ENCODE data around the gene GRIK4. TPM values are rescaled to one million over a fixed set of nuclear protein-coding genes. Genes with fewer than 3 reads are reported as not detected.

Gene GRIK4
- total and polyA plus RNA-seq, 2 donors (not counting 3 experiments of a cell fraction or from before 2014, with no cell fraction given): 0.81 to 1.6 TPM

- DNase-seq (ENCODE audit: low read depth, low spot score): no peak
These were observed 458.4 kb downstream of the GRIK4 start for GRCh38 chr11:120969993-120970392.

GRCh38 chr11:120971825-120972224, 460.3 kb downstream of the GRIK4 start:
- no peaks in the 10 kb centered on the region for H3K27me3 ChIP-seq (ENCODE audit: control insufficient read depth in 2 of 2, insufficient read depth in 2 of 2, low read length in 2 of 2)

More at GRCh38 chr11:120969993-120970392, 458.4 kb downstream of the GRIK4 start:
- H3K27ac ChIP-seq (ENCODE audit: insufficient read depth, low read depth, low read length): no peak overlapping the region
- no peaks in the 10 kb centered on the region for H3K9me1 ChIP-seq (replicated peaks; ENCODE audit: control insufficient read depth, extremely low read depth, insufficient read depth, low read length)
- FAIRE-seq: no peak
- H3K79me2 ChIP-seq (ENCODE audit: control insufficient read depth, insufficient read depth, low read length): no peaks in the 10 kb centered on the region
- CTCF ChIA-PET: no interaction called here
- dilution Hi-C loops (cut with MboI; ENCODE audit: extremely low pct_ligation_motif_present, low sequenced_read_pairs) (no loop called here), intact Hi-C loops (cut with micrococcal nuclease) (no loop called here)
- no peak overlapping the region for H3K4me2 ChIP-seq (ENCODE audit: insufficient read depth, low read length)
- H2AFZ ChIP-seq (ENCODE audit: low read depth, low read length): no peak overlapping the region
- POLR2A ChIA-PET: no interaction called here
- H3K27me3 ChIP-seq (ENCODE audit: control insufficient read depth in 2 of 2, insufficient read depth in 2 of 2, low read length in 2 of 2): no peaks in the 10 kb centered on the region
- TF ChIP-seq MAX (IDR thresholded peaks at IDR 0.05; ENCODE audit: insufficient read depth, insufficient read length) (no peak), EZH2 (IDR thresholded peaks at IDR 0.05; ENCODE audit: borderline replicate concordance, low read depth, low read length, severe bottlenecking) (no peak)
- H4K20me1 ChIP-seq (replicated peaks; ENCODE audit: control insufficient read depth, extremely low read depth, insufficient read depth, low read length): no peaks in the 10 kb centered on the region
- no peak overlapping the region for H3K4me3 ChIP-seq (replicated peaks in 1 of 3; ENCODE audit: insufficient read depth in 1 of 3, low read depth in 1 of 3, low read length in 3 of 3)
- BruUV-seq (replicated peaks): no TSS peak
- no peaks in the 10 kb centered on the region for H3K9me3 ChIP-seq (replicated peaks; ENCODE audit: control insufficient read depth, insufficient read depth, low read length)
- no peaks in the 10 kb centered on the region for H3K36me3 ChIP-seq (ENCODE audit: control insufficient read depth in 2 of 2, extremely low read depth in 1 of 2, insufficient read depth in 2 of 2, low read length in 2 of 2)
- H3K9ac ChIP-seq (replicated peaks; ENCODE audit: extremely low read depth, insufficient read depth, low read length): no peak overlapping the region
- no peaks in the 10 kb centered on the region for H3K4me1 ChIP-seq (ENCODE audit: control insufficient read depth, extremely low read depth, insufficient read depth, low read length)

More at GRCh38 chr11:120971825-120972224, 460.3 kb downstream of the GRIK4 start:
- no peak overlapping the region for H3K4me3 ChIP-seq (replicated peaks in 1 of 3; ENCODE audit: insufficient read depth in 1 of 3, low read depth in 1 of 3, low read length in 3 of 3)
- FAIRE-seq (no peak), DNase-seq (ENCODE audit: low read depth, low spot score) (no peak)
- no peaks in the 10 kb centered on the region for H3K36me3 ChIP-seq (ENCODE audit: control insufficient read depth in 2 of 2, extremely low read depth in 1 of 2, insufficient read depth in 2 of 2, low read length in 2 of 2)
- dilution Hi-C loops (cut with MboI; ENCODE audit: extremely low pct_ligation_motif_present, low sequenced_read_pairs): no loop called here
- no peaks in the 10 kb centered on the region for H3K4me1 ChIP-seq (ENCODE audit: control insufficient read depth, extremely low read depth, insufficient read depth, low read length)
- ChIA-PET POLR2A (no interaction called here), CTCF (no interaction called here)
- TF ChIP-seq MAX (IDR thresholded peaks at IDR 0.05; ENCODE audit: insufficient read depth, insufficient read length) (no peak), GATA2 (IDR thresholded peaks at IDR 0.05; ENCODE audit: insufficient read depth, insufficient read length, low read depth, low read length) (no peak), MYC (IDR thresholded peaks at IDR 0.05; ENCODE audit: low read depth, low read length) (no peak), POLR2AphosphoS5 (IDR thresholded peaks at IDR 0.05; ENCODE audit: insufficient read depth, low read depth, low read length) (no peak)
- H3K9me3 ChIP-seq (replicated peaks; ENCODE audit: control insufficient read depth, insufficient read depth, low read length): no peaks in the 10 kb centered on the region
- no peak overlapping the region for H2AFZ ChIP-seq (ENCODE audit: low read depth, low read length)
- H3K27ac ChIP-seq (ENCODE audit: insufficient read depth, low read depth, low read length): no peak overlapping the region
- H3K79me2 ChIP-seq (ENCODE audit: control insufficient read depth, insufficient read depth, low read length): no peaks in the 10 kb centered on the region
- no peaks in the 10 kb centered on the region for H3K9me1 ChIP-seq (replicated peaks; ENCODE audit: control insufficient read depth, extremely low read depth, insufficient read depth, low read length)
- H3K4me2 ChIP-seq (ENCODE audit: insufficient read depth, low read length): no peak overlapping the region
- H4K20me1 ChIP-seq (replicated peaks; ENCODE audit: control insufficient read depth, extremely low read depth, insufficient read depth, low read length): no peaks in the 10 kb centered on the region
- intact Hi-C loops (cut with micrococcal nuclease): no loop called here
- BruUV-seq (replicated peaks): no TSS peak
- no peak overlapping the region for H3K9ac ChIP-seq (replicated peaks; ENCODE audit: extremely low read depth, insufficient read depth, low read length)
